Neural cell (in vitro differentiated cells): ENCODE measurements around the gene IL21.

Experiments used
- CTCF ChIP-seq: fragments of 450-650 bp; IDR thresholded peaks from 2 replicates; pipeline ENCODE4 v1.5.1; 2014; ENCODE audit warnings: antibody characterized with exemption, mild to moderate bottlenecking, moderate library complexity; ENCODE audit not compliant: poor library complexity, severe bottlenecking
- POLR2AphosphoS5 ChIP-seq: IDR thresholded peaks from 2 replicates; pipeline ENCODE4 v1.6.1; 2012

- TF ChIP-seq POLR2AphosphoS5: no peak
- TF ChIP-seq CTCF: no peak
These were observed 45.8 kb upstream of the IL21 start for GRCh38 chr4:122666527-122667245.
